ENCODE results near the gene PRM2.

The PRM2 gene

DNA sequence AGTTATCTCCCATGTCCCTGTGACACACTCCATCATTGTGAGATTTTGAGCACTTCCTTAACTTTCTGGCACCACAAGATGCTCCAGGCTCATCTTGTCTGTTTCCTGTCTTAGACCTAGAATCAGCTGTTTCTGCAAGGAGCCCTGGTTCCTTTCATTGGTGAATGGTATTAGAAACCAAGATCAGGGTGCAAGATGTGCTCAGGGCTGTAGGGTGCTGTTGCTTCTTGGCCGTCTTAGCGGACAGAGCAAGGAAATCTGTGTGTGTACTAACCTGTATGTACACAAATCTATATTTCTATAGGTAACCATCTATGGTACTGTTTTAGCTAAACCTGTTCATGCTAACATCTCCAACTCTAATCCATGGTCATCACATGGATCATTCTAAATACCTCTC, 12.9 kb upstream of the PRM2 start:
- H3K4me3 ChIP-seq (ENCODE audit: low read length): no peak overlapping the region
- TF ChIP-seq ZNF274 (IDR thresholded peaks at IDR 0.05; ENCODE audit: low read depth, low read length): no peak

DNA sequence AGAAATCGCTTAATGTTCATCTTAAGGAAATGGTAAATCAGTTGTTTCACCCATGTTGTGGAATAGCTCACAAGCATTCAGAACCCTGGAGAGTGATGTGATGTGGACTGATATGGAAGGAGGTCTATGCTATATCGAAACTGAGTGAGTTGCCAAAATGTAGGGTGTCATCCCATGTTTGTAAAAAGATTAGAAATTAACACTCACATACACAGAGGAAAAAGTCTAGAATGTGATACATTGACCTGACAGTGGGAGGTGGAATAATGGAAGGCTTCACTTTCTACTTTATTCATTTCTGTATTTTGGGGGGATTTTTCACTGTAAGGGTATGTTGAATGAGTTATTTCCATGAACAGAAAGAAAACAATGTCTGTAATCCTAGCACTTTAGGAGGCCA, 9.6 kb upstream of the PRM2 start:
- no peak for TF ChIP-seq ZNF274 (IDR thresholded peaks at IDR 0.05; ENCODE audit: low read depth, low read length)

DNA sequence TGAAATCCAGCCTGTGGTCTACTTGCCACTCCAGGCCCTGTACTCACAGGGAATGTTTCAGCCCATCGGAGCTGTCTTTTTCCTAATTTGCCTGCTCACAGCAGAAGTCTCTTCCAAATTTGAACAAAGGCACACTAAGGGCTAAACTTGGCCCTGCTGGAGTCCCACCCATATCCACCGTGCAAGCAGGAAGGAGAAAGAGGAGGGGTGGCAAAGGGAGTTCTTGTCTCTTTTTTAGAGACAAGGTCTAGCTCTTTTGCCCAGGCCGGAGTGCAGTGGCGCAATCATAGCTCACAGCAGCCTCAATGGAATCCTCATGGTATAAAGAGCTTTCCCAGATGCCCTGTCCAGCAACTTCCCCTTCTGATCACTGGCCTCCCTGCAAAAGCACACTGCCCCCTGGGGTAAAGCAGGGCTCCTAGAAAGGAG, 7.6 kb upstream of the PRM2 start:
- H3K4me3 ChIP-seq (ENCODE audit: low read length): no peak overlapping the region
- TF ChIP-seq ZNF274 (IDR thresholded peaks at IDR 0.05; ENCODE audit: low read depth, low read length): no peak

More for the DNA sequence above, 9.6 kb upstream of the PRM2 start:
- H3K4me3 ChIP-seq (ENCODE audit: low read length): no peak overlapping the region

- no peak for TF ChIP-seq ZNF274 (IDR thresholded peaks at IDR 0.05; ENCODE audit: low read depth, low read length)
- no peak within 1 kb of the TSS for H3K4me3 ChIP-seq (ENCODE audit: low read length)
Measured at GRCh38 chr16:11280616-11281522, 4.6 kb upstream of the PRM2 start, which contains the start of gene PRM1. Gene PRM1 (minus strand): TSS chr16:11281330. CDS start chr16:11281238, 92 bp downstream.

GRCh38 chr16:11278681-11279628, 2.7 kb upstream of the PRM2 start:
- TF ChIP-seq ZNF274 (IDR thresholded peaks at IDR 0.05; ENCODE audit: low read depth, low read length): no peak
- no peak overlapping the region for H3K4me3 ChIP-seq (ENCODE audit: low read length)

DNA sequence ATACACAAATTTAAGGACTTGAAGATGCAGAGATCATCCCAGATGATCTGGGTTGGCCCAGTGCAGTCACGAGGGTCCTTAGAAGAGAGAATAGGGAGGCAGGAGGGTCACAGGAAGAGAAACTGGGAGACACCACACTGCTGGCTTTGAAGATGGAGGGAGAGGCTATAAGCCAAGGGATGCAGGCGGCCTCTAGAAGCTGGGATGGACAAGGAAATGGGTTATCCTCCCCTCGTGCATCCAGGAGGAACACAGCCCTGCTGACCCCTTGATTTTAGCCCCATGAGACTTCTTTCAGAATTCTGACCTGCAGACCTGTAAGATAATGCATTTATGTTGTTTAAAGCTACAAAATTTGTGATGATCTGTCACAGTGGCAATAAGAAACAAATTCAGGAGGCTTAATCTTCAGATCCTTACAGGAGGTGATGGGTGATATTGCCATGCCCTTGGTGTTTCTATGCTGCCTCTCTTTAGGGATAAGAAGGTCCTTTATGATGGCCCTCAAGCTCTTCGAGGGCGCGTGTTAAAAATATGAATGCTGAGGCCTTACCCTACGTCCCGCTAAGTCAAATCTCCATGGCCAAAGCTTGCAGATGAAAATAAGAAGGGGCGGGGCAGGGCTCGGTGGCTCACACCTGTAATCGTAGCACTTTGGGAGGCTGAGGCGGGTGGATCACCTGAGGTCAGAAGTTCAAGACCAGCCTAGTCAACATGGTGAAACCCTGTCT, 1.5 kb upstream of the PRM2 start:
- TF ChIP-seq ZNF274 (IDR thresholded peaks at IDR 0.05; ENCODE audit: low read depth, low read length): no peak

GRCh38 chr16:11276896-11277593, 765 bp upstream of the PRM2 start:
- H3K4me3 ChIP-seq (ENCODE audit: low read length): no peak overlapping the region
- TF ChIP-seq ZNF274 (IDR thresholded peaks at IDR 0.05; ENCODE audit: low read depth, low read length): no peak

More for the DNA sequence above, 1.5 kb upstream of the PRM2 start:
- no peak overlapping the region for H3K4me3 ChIP-seq (ENCODE audit: low read length)

DNA sequence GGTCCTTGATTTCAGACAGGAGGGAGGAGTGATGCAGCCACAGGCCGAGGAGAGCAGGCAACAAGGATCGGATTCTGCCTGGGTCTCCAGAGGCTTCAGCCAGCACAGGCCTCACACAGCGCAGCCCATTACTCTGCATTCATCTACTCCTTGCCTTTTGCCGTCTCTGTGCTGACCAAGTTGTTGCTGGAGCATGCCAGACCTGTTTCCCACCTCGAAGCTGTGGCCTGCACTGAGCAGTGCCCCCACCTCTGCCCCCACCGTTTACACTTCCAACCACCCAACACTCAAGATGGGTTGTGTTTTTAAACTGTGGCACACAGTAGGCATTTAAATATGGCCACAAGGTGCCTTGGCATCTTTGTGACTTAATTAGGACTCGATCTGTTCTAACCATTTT, 1.3 kb downstream of the PRM2 start:
- H3K4me3 ChIP-seq (ENCODE audit: low read length): no peak overlapping the region
- TF ChIP-seq ZNF274 (IDR thresholded peaks at IDR 0.05; ENCODE audit: low read depth, low read length): no peak

DNA sequence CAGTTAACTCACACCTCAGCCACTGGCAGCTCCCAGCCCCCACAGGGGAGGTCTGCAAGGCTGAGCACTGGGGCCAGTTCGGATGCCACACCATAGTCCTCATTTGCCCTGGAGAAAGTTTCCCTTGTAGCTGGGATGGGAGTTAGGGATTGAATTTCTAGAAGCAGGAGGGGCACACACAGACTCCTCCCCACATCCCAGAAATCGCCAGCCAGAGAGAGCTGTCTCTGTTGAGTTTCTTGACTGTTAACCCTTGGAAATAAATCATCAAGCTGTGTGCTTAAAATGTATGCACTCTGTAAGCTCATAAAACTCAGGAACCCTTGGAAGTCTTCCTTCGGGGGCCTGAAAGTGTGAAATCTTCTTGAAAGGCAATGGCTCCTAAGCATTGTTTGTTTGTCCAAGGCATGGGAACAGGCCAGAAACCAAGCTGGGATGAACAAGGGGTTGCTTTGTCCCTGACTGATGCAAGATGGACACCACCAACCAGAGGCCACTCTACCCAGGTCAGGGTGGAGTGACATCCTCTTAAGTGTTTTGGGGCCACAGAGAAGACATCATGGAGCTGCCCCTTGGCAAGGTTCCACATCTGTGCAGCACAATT, 2.5 kb downstream of the PRM2 start:
- TF ChIP-seq ZNF274 (IDR thresholded peaks at IDR 0.05; ENCODE audit: low read depth, low read length): no peak
- H3K4me3 ChIP-seq (ENCODE audit: low read length): no peak overlapping the region

DNA sequence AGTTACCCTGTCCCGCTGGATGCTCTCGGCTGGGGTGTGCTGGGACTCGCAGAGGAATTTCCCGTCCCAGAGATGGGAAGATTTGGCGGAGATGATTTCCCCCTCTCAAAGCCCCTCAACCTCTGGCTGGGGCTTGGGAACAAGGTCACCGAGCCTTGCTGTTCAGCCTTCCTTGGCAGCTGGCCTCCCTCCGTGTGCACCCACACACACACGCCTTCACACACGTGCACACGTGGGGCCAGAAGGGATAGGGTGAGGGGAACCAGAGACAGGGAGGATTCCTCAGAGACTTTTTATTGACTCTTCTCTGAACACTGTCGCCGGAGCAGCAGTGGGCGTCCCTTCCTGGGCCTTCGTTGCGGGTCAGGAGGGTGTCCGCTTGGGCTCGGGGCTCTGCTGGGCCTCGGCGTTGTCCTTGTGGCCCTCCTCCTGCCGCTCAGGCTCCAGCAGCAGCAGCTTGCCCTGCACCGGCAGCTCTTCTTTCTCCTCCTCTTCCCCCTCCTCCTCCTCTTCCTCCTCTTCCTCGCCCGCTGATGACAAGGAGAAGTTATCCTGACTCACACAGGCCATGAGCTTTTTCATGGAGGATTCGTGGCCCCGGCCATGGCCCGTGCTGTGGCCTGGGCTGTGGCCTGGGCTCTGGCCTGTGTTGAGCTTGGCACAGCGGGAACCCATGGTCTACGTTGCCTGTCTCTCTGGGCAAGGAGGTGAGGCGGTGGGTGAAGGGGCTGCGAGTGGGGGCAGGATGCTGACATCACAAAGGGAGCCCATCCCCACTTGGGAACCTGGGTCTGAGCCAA, 3.2 kb downstream of the PRM2 start, which contains the start of gene PRM3:
TSS of gene PRM3 (minus strand) at position 709 of the 800 bp plus-strand sequence. CDS start at position 675, 34 bp downstream.
- no peak for TF ChIP-seq ZNF274 (IDR thresholded peaks at IDR 0.05; ENCODE audit: low read depth, low read length)
- no peak within 1 kb of the TSS for H3K4me3 ChIP-seq (ENCODE audit: low read length)

- no peak for TF ChIP-seq ZNF274 (IDR thresholded peaks at IDR 0.05; ENCODE audit: low read depth, low read length)
- no peak overlapping the region for H3K4me3 ChIP-seq (ENCODE audit: low read length)
Measured at GRCh38 chr16:11272484-11272883, 3.8 kb downstream of the PRM2 start.

- H3K4me3 ChIP-seq (ENCODE audit: low read length): no peak overlapping the region
- no peak for TF ChIP-seq ZNF274 (IDR thresholded peaks at IDR 0.05; ENCODE audit: low read depth, low read length)
Measured at GRCh38 chr16:11271610-11272009, 4.7 kb downstream of the PRM2 start.

Data from GM08714 (cell line).